AG04450 (cell line): ENCODE data around the gene TIMP4. TPM values are rescaled to one million over a fixed set of nuclear protein-coding genes. Genes with fewer than 3 reads are reported as not detected.

Experiments
- CTCF ChIA-PET: fragments of 300-600, 350-600 bp; formaldehyde crosslinking; extraction: SDS; loops from one replicate; lab custom pipeline; 2022; ENCODE audit warnings: antibody characterized with exemption, inconsistent platforms; lab: Charles Lee
- POLR2A ChIA-PET: fragments of 350-600 bp; formaldehyde crosslinking; extraction: SDS; loops from one replicate; lab custom pipeline; 2021; ENCODE audit warnings: antibody characterized with exemption, inconsistent platforms; lab: Yijun Ruan, JAX
- DNase-seq: peaks from one replicate; pipeline ENCODE4 v3.0.0-alpha.2; 2011; ENCODE audit warnings: low read depth, low spot score
- H3K27ac ChIP-seq: one replicate; pipeline ENCODE4 v1.5.1; 2012; ENCODE audit warnings: low read depth, low read length, control low read depth
- H3K27me3 ChIP-seq: one replicate; pipeline ENCODE4 v1.6.0; 2012; ENCODE audit warnings: low read length; ENCODE audit not compliant: control insufficient read depth, insufficient read depth
- H3K4me3 ChIP-seq: 2 replicates; pipeline ENCODE4 v1.5.1; 2011; ENCODE audit warnings: mild to moderate bottlenecking, low read depth, low read length, control low read depth
- H3K9me3 ChIP-seq: 2 replicates; pipeline ENCODE4 v1.5.1; 2012; ENCODE audit warnings: low read length; ENCODE audit not compliant: control insufficient read depth, insufficient read depth
- polyA plus RNA-seq: library from polyadenylated mRNA; depleted of rRNA; stranded (reverse); fragments of >200 nt; gene quantifications from 2 replicates; pipeline ENCODE4 v1.2.3, GENCODE V29; 2011
- TF ChIP-seq, protein P1 (sequence below): IDR thresholded peaks from 2 replicates; pipeline ENCODE4 v1.5.1; 2011; ENCODE audit warnings: low read depth, low read length, control low read depth, inconsistent platforms

TIMP4 gene
- polyA plus RNA-seq, 1 experiment = 3.6 TPM

DNA sequence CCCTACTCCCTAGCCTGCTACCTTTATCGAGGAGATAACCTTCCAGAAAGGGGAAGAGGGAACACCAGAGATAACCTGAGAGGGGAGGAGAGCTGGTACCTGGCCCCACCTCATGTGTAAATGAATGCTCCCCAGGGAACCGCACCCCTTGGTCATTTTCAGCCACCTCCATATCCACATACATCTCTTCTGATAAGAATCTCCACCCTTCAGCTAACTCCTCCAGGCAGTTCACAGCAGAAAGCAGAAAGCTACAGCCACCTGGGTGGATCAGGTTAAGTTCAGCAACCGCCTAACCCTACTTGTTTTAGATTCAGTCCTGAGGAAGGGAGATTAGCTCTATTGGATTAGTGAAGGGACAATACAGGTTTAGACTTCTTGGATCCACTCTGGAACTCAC lies 38.0 kb upstream of the TIMP4 start:
- POLR2A ChIA-PET = interaction anchor here (0.6 kb wide), 1 partner anchor 284 kb away, joined by 4 read pairs; no protein-coding TSS in a partner anchor
- Histone ChIP-seq H3K4me3 (no peak overlapping the region), H3K9me3 (no peaks in the 10 kb centered on the region), H3K27me3 (no peaks in the 10 kb centered on the region), H3K27ac (no peak overlapping the region)
- TF ChIP-seq, protein P1, sequence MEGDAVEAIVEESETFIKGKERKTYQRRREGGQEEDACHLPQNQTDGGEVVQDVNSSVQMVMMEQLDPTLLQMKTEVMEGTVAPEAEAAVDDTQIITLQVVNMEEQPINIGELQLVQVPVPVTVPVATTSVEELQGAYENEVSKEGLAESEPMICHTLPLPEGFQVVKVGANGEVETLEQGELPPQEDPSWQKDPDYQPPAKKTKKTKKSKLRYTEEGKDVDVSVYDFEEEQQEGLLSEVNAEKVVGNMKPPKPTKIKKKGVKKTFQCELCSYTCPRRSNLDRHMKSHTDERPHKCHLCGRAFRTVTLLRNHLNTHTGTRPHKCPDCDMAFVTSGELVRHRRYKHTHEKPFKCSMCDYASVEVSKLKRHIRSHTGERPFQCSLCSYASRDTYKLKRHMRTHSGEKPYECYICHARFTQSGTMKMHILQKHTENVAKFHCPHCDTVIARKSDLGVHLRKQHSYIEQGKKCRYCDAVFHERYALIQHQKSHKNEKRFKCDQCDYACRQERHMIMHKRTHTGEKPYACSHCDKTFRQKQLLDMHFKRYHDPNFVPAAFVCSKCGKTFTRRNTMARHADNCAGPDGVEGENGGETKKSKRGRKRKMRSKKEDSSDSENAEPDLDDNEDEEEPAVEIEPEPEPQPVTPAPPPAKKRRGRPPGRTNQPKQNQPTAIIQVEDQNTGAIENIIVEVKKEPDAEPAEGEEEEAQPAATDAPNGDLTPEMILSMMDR = no peak
- CTCF ChIA-PET = interaction anchor here (0.7 kb wide), 1 partner anchor 20 kb away, joined by 3 read pairs; no protein-coding TSS in a partner anchor
- DNase-seq = no peak

GRCh38 chr3:12195231-12195630 lies 36.5 kb upstream of the TIMP4 start:
- CTCF ChIA-PET = interaction anchor here (0.7 to 1.5 kb wide), 4 partner anchors 9 to 284 kb away, joined by 3 to 6 read pairs (median 4); no protein-coding TSS in a partner anchor

GRCh38 chr3:12194669-12195161 lies 36.0 kb upstream of the TIMP4 start:
- POLR2A ChIA-PET = interaction anchor here (0.7 kb wide), 1 partner anchor 51 kb away, joined by 3 read pairs; no protein-coding TSS in a partner anchor
- H3K27ac ChIP-seq = peak overlapping the region; percentile 87

More at GRCh38 chr3:12195231-12195630, 36.5 kb upstream of the TIMP4 start:
- DNase-seq = no peak
- Histone ChIP-seq H3K27ac (peak overlapping the region; percentile 34), H3K27me3 (no peaks in the 10 kb centered on the region), H3K9me3 (no peaks in the 10 kb centered on the region), H3K4me3 (no peak overlapping the region)
- POLR2A ChIA-PET = no interaction called here
- TF ChIP-seq, protein P1 = no peak

GRCh38 chr3:12194209-12194608 lies 35.5 kb upstream of the TIMP4 start:
- TF ChIP-seq, protein P1 = no peak
- peak overlapping the region; percentile 90 for H3K27ac ChIP-seq
- peak; percentile 69 for DNase-seq
- POLR2A ChIA-PET = interaction anchor here (0.7 kb wide), 1 partner anchor 51 kb away, joined by 3 read pairs; no protein-coding TSS in a partner anchor
- CTCF ChIA-PET = interaction anchor here (0.6 to 1.9 kb wide), 3 partner anchors 10 to 18 kb away, joined by 3 to 8 read pairs (median 5); no protein-coding TSS in a partner anchor
- H3K27me3 ChIP-seq = no peaks in the 10 kb centered on the region
- H3K4me3 ChIP-seq = no peak overlapping the region
- no peaks in the 10 kb centered on the region for H3K9me3 ChIP-seq

More at GRCh38 chr3:12194669-12195161, 36.0 kb upstream of the TIMP4 start:
- H3K9me3 ChIP-seq = no peaks in the 10 kb centered on the region
- DNase-seq = no peak
- TF ChIP-seq, protein P1 = no peak
- H3K4me3 ChIP-seq = no peak overlapping the region
- H3K27me3 ChIP-seq = no peaks in the 10 kb centered on the region
- CTCF ChIA-PET = interaction anchor here (0.6 to 1.5 kb wide), 5 partner anchors 9 to 285 kb away, joined by 3 to 6 read pairs (median 3); no protein-coding TSS in a partner anchor
